Heart right ventricle (tissue), 16 donors: ENCODE measurements around the gene RPS6KA4. TPM values are rescaled to one million over a fixed set of nuclear protein-coding genes. Genes with fewer than 3 reads are reported as not detected.

Experiments used
- ATAC-seq, 8 donors: fragments of 200-7000 bp; cut with Tn5 transposase; one replicate each; pipeline ENCODE4 v1.9.1; 2020; ENCODE audit warnings: mild to moderate bottlenecking in 8 of 8, moderate library complexity in 8 of 8, moderate number of reproducible peaks in 1 of 8
- DNase-seq, 2 donors: peaks; one replicate each; pipeline ENCODE4 v3.0.0-alpha.2; 2020
- H3K27ac ChIP-seq, 10 donors: fragments of 200-600 bp; sonication (generic) in 2 of 10; one replicate each; pipeline versions ENCODE4 v1.5.0 to v1.8.0; 2020 to 2022; ENCODE audit warnings: mild to moderate bottlenecking in 3 of 10
- H3K27me3 ChIP-seq, 7 donors: fragments of 200-600 bp; one replicate each; pipeline ENCODE4 v1.8.0; 2021 to 2022; ENCODE audit warnings: mild to moderate bottlenecking in 2 of 7
- H3K36me3 ChIP-seq, 9 donors: fragments of 200-600 bp; sonication (generic) in 1 of 9; one replicate each; pipeline versions ENCODE4 v1.5.0 to v1.8.0; 2020 to 2022; ENCODE audit warnings: mild to moderate bottlenecking in 2 of 9
- H3K4me1 ChIP-seq, 9 donors: fragments of 200-600 bp; sonication (generic) in 1 of 9; one replicate each; pipeline versions ENCODE4 v1.5.0 to v1.8.0; 2020 to 2022; ENCODE audit warnings: mild to moderate bottlenecking in 4 of 9
- H3K4me3 ChIP-seq, 10 donors: fragments of 200-600 bp; sonication (generic) in 2 of 10; one replicate each; pipeline versions ENCODE4 v1.5.0 to v1.8.0; 2020 to 2022; ENCODE audit warnings: mild to moderate bottlenecking in 7 of 10, moderate library complexity in 2 of 10
- H3K9me3 ChIP-seq, 11 donors: fragments of 200-600 bp in 10 of 11; sonication (generic) in 2 of 11; one replicate each; pipeline versions ENCODE4 v1.5.0 to v1.8.0; 2013 to 2022; ENCODE audit warnings: mild to moderate bottlenecking in 2 of 11, control low read depth in 1 of 11, moderate library complexity in 1 of 11
- CTCF ChIP-seq, 9 donors: fragments of 200-600 bp; sonication (generic) in 2 of 9; IDR thresholded peaks; one replicate each; pipeline versions ENCODE4 v1.5.0 to v1.8.0; 2021 to 2022; ENCODE audit warnings: antibody characterized with exemption in 9 of 9, mild to moderate bottlenecking in 5 of 9, moderate library complexity in 1 of 9
- WGBS, 2 donors: extraction: QIAGEN DNeasy Blood & Tissue Kit; methylation state at CpG; one replicate each; pipeline ENCODE4 v1.1.7; 2013; ENCODE audit warnings: inconsistent platforms in 1 of 2; 5-methylcytosine and 5-hydroxymethylcytosine counted together
- intact Hi-C, 10 donors: fragments of 100-400 bp; cut with DNase I; formaldehyde crosslinking; loops; one replicate each; pipeline versions ENCODE4 v1.11.1 to v1.14.2; 2022
- polyA plus RNA-seq, 2 donors: library from polyadenylated mRNA; stranded (reverse); fragments of 200-250 nt; gene quantifications; one replicate each; pipeline ENCODE4 v1.2.3, GENCODE V29; 2013
- total RNA-seq, 10 donors: library from RNA; stranded (reverse); fragmentation: NEBNext Ultra II Directional in 3 of 10; extraction: Animal tissue kit (Norgen Biotek cat#: 25700) in 3 of 10; gene quantifications; one replicate each; pipeline versions ENCODE4 v1.2.1 to v1.2.4, GENCODE V29; 2021 to 2023
- donor health status: Arrhythmogenic right ventricular cardiomyopathy.
- donor health status: ischemic (EF 13 %, LVEDD 7.1; RV severe dilation, severe dysfunction).
- donor health status: healthy with polysubstance abuse.
- donor health status: DM: no; HTN: yes; CAD: no.
- donor health status: DM: no; HTN: no; CAD: no.
- donor health status: ischemic (EF 25% LVEDD 6.9; RV normal size, moderate dysfunction).
- donor health status: ischemic (EF 25% LVEDD 5.7; RV mildly dilated, moderate dysfunction).
- donor health status: healthy.
- donor health status: DM: yes; HTN: yes; CAD: no.
- donor health status: Ischemic cardiomyopathy.
- donor health status: ischemic (EF 35%, LVEDD 5.7; RV mildly dilated, moderate dysfunction).
- donor health status: nonischemic (EF 11% LVEDD 7.7; RV severe dilation, severe dysfunction).
- donor health status: DM: yes; HTN: yes; CAD: no.
- donor health status: PGD.
- donor health status: ischemic (EF 29% LVEDD 5.4; RV normal size, mild dysfunction).
- donor health status: nonischemic (EF 23%, LVEDD 6.1; RV moderate dilation, normal function).

Gene RPS6KA4
- total and polyA plus RNA-seq, 12 donors: 10.7 to 21.9 (median 13.3) TPM

GRCh38 chr11:64357904-64358535, 942 bp upstream of the RPS6KA4 start:
- TF ChIP-seq CTCF (IDR thresholded peaks at IDR 0.05): no peak
- no peaks in the 10 kb centered on the region for H3K27me3 ChIP-seq
- H3K4me3 ChIP-seq: peak overlapping the region in 9 of 10 donors; percentile 64 to 99 (median 94)
- peaks cover 8 to 48% (median 36%) of the 10 kb centered on the region in 9 donors for H3K4me1 ChIP-seq
- peaks cover 0 to 41% (median 27%) of the 10 kb centered on the region in 9 donors for H3K36me3 ChIP-seq
- intact Hi-C loops: loop anchor here in 4 of 10 donors (5.0 to 10.0 kb wide), 3 partner anchors 41 to 739 kb away; partner anchors contain the start of genes PRDX5 (in 4 of the 4), TRMT112 (in 4 of the 4) and VPS51 (in 1 of the 4)
- WGBS, 2 donors: 67 to 78% methylated on average over 13 of the region's 13 CpGs
- no peak for DNase-seq
- peak in 5 of 8 donors; percentile 1 to 7 (median 2) for ATAC-seq
- H3K9me3 ChIP-seq: no peaks in the 10 kb centered on the region
- peak overlapping the region; percentile 60 to 97 (median 93) for H3K27ac ChIP-seq

DNA sequence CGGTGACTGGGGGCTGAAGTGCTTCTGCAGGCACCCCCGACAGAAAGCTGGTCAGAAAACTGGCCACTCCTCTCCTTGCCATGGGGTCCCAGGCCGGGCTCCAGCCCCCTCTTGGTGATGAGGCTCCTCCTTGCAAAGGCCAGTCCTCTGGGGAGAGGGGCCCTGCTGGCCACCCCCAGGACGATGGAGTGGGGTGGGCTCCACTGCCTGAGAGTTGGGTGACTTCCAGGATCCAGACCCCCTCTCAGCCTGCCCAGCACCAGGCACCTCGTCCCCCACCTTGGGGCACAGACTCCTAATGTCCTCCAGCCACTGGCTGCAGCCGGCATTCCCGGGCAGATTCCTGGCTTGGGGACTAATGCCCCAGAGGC, 441 bp upstream of the RPS6KA4 start:
- peak in 7 of 8 donors; percentile 0 to 12 (median 10) for ATAC-seq
- DNase-seq: no peak
- intact Hi-C loops: loop anchor here in 4 of 10 donors (5.0 to 10.0 kb wide), 3 partner anchors 41 to 739 kb away; partner anchors contain the start of genes PRDX5 (in 4 of the 4), TRMT112 (in 4 of the 4) and VPS51 (in 1 of the 4)

GRCh38 chr11:64359712-64360445, 917 bp downstream of the RPS6KA4 start:
- H3K9me3 ChIP-seq: no peaks in the 10 kb centered on the region
- H3K4me1 ChIP-seq: peaks cover 8 to 45% (median 35%) of the 10 kb centered on the region in 9 donors
- DNase-seq (no peak), ATAC-seq (peak in 1 of 8 donors; percentile 2)
- peak overlapping the region; percentile 64 to 99 (median 92) for H3K4me3 ChIP-seq
- peak overlapping the region in 8 of 10 donors; percentile 88 to 97 (median 93) for H3K27ac ChIP-seq
- 74 to 78% methylated on average over 38 of the region's 38 CpGs for WGBS, 2 donors
- no peak for TF ChIP-seq CTCF (IDR thresholded peaks at IDR 0.05)
- intact Hi-C loops: loop anchor here in 4 of 10 donors (5.0 to 10.0 kb wide), 3 partner anchors 43 to 737 kb away; partner anchors contain the start of genes PRDX5 (in 4 of the 4), TRMT112 (in 4 of the 4) and VPS51 (in 1 of the 4)
- H3K27me3 ChIP-seq: no peaks in the 10 kb centered on the region
- peaks cover 0 to 48% (median 29%) of the 10 kb centered on the region in 9 donors for H3K36me3 ChIP-seq

More for the DNA sequence above, 441 bp upstream of the RPS6KA4 start:
- no peak for TF ChIP-seq CTCF (IDR thresholded peaks at IDR 0.05)
- H3K9me3 ChIP-seq: no peaks in the 10 kb centered on the region
- peaks cover 0 to 41% (median 28%) of the 10 kb centered on the region in 9 donors for H3K36me3 ChIP-seq
- peaks cover 8 to 48% (median 36%) of the 10 kb centered on the region in 9 donors for H3K4me1 ChIP-seq
- H3K27ac ChIP-seq: peak overlapping the region; percentile 60 to 97 (median 93)
- no peaks in the 10 kb centered on the region for H3K27me3 ChIP-seq
- 15 to 16% methylated on average over 7 of the region's 7 CpGs for WGBS, 2 donors
- H3K4me3 ChIP-seq: peak overlapping the region in 9 of 10 donors; percentile 64 to 99 (median 94)

GRCh38 chr11:64360448-64360921, 1.5 kb downstream of the RPS6KA4 start:
- peak overlapping the region in 3 of 10 donors; percentile 77 to 98 (median 94) for H3K4me3 ChIP-seq

More at GRCh38 chr11:64360448-64360921, 1.5 kb downstream of the RPS6KA4 start:
- ATAC-seq: no peak
- DNase-seq: no peak
- Histone ChIP-seq H3K4me1 (peaks cover 8 to 39% (median 29%) of the 10 kb centered on the region in 9 donors), H3K9me3 (no peaks in the 10 kb centered on the region), H3K36me3 (peaks cover 0 to 54% (median 35%) of the 10 kb centered on the region in 9 donors), H3K27ac (peak overlapping the region in 1 of 10 donors; percentile 12), H3K27me3 (no peaks in the 10 kb centered on the region)
- intact Hi-C loops: no loop called here
- 80 to 89% methylated on average over 13 of the region's 13 CpGs for WGBS, 2 donors
- TF ChIP-seq CTCF (IDR thresholded peaks at IDR 0.05): no peak
